Glomerular visceral epithelial cell (primary cell): ENCODE data around the gene B9D2.
A peak's percentile ranks its signal among the peaks of the same experiment; 100 is the strongest.
"Not testable (repeated sequence)": the region's sequence is repeated elsewhere in the genome, so short reads cannot be mapped to it uniquely, and the experiment has no call there.

ENCODE experiments used
- DNase-seq: peaks from one replicate; pipeline ENCODE4 v3.0.0-alpha.2; 2016; ENCODE audit errors: extremely low spot score

B9D2 gene

DNA sequence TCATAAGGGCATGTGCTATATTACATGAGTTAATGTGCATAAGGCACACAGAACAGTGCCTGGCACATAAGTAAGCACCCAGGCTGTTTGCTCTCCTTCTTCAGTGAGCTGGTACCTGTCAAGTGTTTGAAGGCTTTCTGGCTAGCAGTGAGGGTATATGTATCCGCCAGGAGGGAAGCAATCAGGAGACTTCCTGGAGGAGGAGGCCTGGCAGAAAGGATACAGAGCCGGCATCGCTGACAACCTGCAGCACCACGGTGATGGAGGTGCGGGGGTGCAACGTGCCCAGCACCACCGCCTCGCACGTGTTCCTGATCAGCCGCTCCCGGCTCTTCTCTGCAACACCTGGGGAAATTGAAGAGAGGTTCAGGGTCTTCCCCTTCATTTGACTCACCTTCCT lies 27.7 kb upstream of the B9D2 start:
- no peak for DNase-seq

DNA sequence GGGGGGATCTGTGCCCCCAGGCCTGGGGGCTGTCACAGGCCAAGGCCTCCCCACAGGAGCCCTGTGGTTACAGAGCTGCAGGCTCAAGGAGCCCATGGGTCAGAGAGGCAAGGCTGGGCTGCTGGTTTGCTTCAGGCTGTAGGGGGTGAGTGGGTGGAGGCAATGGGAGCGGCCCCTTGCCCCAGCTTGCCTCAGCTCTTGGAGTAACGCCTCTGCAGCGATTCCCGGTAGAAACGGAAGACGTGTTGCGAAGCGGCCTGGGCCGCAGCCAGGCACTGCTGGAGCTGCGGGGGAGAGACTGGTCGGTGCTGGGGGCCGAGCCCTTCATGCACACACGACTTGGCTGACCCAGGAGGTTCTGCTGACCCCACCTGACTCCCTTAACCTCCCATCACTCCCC lies 22.5 kb upstream of the B9D2 start:
- DNase-seq, result no peak

DNA sequence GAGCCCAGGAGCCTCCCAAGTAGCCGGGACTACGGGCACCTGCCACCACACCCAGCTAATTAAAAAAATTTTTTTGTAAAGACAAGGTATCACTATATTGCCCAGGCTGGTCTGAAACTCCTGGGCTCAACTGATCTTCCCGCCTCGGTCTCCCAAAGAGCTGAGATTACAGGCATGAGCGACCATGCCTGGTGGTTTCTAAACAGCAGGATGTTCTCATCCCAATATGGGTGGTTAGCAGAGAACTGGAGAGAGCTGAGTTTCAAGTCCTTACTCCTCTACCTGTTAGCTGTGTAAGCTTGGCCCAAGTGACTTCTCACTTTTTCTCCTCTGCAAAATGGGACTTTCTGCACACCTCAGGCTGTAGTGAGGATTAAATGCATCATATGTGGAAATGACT lies 20.4 kb upstream of the B9D2 start:
- DNase-seq, result peak; percentile 52

DNA sequence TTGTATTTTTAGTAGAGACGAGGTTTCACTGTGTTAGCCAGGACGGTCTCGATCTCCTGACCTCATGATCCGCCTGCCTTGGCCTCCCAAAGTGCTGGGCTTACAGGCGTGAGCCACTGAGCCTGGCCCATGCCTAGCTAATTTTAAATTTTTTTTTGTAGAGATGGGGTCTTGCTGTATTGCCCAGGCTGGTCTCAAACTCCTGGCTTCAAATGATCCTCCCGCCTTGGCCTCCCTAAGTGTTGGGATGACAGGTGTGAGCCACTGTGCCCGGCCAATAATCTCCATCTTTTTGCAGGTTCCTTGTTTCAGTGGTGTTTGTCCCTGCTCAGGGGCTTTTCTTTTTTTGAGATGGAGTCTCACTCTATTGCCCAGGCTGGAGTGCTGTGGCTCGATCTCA lies 17.6 kb upstream of the B9D2 start:
- not testable (repeated sequence) for DNase-seq

DNA sequence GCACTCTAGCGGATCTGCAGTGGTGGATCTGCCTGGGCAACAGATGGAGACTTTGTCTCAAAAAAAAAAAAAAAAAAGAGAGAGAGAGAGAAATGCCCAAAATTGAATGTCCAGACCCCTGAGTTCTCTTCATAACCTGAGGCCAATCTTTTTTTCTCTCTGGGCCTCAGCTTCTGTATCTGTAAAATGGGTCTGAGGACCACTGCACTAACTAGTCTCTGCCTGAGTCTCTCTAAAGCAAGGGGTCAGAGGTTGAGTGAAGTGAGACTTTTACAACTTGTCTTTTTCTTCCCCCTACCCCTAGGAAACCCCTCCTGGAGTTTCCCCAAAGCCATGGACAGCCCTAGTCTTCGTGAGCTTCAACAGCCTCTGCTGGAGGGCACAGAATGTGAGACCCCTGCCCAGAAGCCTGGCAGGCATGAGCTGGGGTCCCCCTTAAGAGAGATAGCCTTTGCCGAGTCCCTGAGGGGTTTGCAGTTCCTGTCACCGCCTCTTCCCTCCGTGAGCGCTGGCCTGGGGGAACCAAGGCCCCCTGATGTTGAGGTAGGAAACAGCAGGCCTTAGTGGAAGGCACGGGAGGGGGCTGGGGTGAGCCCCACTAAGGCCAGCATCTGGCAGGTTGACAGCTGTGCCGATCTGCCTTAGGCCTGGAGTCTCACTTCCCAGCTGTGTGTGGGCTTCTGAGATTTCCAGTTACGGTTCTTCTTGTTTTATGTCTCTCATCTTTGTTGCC lies 14.2 kb upstream of the B9D2 start:
- no peak for DNase-seq

DNA sequence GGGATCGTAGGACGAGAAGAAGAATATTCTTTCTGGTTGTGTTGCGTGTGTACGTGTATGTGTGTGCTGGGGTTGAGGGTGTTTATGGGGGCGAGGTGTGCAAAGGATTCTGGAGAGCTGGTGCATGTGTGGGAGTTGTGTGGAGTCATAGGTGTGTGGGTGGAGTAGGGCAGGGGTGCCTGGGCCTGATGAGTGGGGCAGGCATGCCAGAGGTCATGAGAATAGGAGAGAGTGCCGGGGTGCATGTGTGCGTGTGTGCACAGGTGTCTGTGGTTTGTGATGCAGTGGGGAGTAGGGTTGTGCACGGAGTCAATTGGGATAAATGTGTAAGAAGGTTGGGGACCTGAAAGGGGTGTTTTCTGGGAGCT lies 13.0 kb upstream of the B9D2 start:
- no peak for DNase-seq

DNA sequence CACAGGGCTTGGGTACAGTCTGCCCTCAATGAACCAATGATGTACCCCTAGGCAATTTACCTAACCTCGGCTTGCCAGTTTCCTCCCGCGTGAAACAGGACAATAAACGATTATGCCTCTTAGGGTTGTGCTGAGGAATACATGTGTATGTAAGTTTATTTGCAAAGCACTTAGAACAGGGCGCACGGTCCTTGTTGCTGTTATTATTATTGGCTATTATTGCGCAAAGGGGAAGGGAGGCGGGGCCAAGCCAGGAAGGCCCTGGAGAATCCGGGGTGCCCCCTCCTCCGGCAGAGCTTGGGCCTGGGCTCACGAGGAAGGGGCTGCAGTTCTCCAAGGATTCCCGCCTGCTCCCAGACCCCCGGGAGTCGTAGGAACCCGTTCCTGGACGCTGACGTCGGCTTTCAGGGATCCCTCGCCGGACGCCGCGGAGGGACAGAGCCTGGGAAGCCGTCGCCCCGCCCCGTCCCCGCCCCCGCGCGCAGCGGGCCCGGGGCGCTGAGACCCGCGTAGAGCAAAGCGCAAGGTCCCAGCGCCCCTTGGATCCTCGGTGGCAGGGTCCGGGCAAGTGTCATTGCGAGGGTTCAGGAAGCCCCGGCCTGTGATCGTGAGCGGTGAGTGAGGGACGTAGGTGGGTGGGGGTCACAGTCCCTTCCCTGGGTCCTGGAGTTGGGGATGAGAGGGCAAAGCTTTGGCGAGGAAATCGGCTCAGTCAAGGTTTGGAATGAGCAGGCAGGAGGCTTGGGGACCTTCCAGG lies 12.5 kb upstream of the B9D2 start, which contains the start of gene TMEM91:
Gene TMEM91 (plus strand): TSS at position 293 of the 757 bp plus-strand sequence. CDS start 1,777 bp downstream, outside the sequence.
- DNase-seq, result no peak

DNA sequence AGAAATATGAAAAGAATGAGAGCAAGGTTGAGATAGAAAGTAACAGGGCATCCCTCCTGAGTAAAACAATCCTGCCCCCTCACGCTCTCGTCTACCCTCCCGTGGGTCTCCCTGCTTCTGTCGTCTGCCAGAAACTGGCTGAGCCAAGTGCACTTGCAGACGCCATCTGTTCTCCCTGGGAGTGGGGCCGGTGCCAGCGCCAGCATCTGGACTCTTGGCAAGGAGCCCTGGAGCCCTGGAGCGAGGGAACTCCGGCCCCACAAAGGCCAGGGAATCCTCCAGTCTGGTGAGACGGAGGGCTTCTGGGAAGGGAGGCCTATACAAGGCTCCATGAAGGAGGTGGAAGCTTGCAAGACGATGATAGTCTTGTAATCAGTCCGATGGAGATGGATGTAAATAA lies 10.0 kb upstream of the B9D2 start:
- peak; percentile 48 for DNase-seq

DNA sequence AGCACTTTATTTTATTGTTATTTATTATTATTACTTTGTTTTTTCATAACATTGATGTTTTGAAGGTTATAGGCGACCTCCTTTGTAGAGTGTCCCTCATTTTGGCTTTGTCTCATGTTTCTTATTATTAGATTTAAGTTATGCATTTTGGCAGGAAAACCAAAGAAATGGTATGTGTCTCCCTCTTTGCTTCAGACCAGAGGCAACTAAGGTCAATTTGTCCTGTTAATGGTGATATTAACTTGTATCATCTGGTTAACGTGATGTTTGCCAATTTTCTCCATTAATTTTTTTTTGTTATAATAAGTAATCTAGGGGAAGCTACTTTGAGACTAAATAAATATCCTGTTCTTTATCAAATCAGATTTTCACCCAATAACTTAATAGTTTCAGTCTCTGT lies 8.6 kb upstream of the B9D2 start:
- no peak for DNase-seq

DNA sequence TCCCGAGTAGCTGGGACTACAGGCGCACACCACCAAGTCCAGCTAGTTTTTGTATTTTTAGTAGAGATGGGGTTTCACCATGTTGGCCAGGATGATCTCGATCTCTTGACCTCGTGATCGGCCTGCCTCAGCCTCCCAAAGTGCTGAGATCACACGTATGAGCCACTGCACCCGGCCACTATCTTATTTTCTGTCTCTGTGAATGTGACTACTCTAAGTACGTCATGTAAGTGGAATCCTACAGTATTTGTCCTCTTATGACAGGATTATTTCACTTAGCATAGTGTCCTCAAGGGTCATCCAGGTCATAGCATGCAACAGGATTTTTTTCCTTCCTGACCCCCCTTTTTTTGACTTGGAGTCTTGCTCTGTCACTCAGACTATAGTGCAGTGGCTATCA lies 7.6 kb upstream of the B9D2 start:
- DNase-seq, result no peak

DNA sequence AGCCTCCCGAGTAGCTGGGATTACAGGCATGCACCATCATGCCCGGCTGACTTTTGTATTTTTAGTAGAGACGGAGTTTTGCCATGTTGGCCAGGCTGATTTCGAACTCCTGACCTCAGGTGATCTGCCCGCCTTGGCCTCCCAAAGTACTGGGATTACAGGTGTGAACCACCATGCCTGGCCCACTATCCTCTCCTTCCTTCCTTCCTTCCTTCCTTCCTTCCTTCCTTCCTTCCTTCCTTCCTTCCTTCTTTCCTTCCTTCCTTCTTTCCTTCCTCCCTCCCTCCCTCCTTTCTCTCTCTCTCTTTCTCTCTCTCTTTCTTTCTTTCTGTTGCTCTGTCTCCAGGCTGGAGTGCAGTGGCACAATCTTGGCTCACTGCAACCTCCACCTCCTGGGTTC lies 7.2 kb upstream of the B9D2 start:
- not testable (repeated sequence) for DNase-seq

DNA sequence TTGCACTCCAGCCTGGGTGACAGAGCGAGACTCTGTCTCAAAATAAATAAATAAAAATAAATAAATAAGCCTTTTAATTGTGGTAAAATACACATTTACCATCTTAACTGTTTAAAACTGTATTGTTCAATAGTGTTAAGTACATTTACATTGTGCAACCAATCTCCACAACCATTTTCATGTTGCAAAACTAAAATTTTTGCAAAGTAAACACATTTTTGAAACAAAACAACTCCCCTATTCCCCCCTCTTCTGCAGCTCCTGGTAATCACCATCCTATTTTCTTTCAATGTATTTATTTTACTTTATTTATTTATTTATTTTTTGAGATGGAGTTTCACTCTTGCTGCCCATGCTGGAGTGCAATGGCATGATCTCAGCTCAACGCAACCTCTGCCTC lies 5.8 kb upstream of the B9D2 start:
- DNase-seq, result no peak

DNA sequence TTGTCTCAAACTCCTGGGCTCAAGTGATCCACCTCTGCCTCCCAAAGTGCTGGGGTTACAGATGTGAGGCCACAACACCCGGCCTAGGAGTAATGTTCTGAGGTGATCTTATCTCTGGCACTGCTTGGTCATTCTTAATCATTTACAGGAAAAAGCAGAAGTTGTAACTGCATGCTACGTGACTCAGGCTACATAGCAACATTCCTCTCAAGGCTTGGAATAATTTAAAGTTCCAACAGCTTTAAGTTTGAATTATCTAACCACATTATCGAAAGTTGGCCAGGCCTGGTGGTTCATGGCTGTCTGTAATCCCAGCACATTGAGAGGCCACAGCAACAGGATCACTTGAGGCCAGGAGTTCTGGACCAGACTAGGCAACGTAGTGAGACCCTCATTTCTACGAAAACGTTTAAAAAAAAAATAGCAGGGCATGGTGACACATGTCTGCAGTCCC lies 3.9 kb upstream of the B9D2 start:
- DNase-seq, result peak; percentile 86

DNA sequence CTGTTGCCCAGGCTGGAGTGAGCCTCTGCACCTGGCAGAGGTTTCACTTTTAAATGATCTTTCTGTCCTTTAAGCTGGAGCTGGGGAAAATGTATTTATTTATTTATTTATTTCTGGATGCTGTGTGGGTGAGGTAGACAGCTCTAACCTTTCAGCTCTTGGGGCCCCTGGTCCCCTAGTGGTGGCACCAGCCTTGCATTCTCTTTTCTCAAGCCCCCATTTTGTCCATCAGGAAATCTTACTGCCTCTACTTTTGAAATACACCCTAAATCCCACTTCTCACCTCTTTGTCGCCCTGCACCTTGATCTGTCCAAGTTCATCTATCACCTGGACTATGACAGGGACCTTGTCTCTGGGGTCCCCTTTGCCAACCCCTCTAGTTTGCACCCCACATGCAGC lies 2.1 kb upstream of the B9D2 start:
- DNase-seq, result peak; percentile 28

DNA sequence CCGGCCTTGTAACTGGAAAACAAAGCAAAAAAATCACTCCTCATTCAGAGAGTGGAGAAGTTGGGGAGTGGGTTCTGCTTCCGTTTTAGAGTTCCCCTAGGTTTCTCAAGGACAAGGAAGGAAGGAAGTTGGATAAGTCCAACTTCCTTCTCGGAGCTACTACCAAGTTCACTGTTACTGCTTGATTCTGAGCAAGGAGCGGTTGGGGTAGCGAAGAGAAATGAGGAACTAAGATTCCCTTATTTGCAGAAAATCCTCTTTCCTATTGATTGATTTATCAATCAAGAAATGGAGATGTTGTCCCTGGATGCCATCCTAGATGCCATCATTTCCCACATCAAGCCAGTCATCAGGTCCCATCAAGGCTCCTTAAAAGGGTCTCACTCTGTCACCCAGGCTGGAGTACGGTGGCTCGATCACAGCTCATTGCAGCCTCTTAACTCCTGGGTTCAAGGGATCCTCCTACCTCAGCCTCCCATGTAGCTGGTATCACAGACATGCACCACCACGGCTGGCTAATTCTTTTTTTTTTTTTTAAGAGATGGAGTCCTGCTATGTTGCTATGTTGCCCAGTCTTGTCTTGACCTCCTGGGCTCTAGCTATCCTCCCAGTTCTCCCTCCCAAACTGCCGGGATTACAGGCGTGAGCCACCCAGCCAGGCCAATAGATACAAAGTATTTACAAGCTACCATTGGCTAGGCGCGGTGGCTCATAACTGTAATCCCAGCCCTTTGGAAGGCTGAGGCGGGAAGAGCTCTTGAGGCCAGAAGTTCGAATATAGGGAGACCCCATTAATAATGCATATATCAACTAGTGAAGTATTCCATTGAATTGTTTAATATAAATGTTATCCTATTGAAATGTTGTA lies 809 bp upstream of the B9D2 start:
- no peak for DNase-seq

DNA sequence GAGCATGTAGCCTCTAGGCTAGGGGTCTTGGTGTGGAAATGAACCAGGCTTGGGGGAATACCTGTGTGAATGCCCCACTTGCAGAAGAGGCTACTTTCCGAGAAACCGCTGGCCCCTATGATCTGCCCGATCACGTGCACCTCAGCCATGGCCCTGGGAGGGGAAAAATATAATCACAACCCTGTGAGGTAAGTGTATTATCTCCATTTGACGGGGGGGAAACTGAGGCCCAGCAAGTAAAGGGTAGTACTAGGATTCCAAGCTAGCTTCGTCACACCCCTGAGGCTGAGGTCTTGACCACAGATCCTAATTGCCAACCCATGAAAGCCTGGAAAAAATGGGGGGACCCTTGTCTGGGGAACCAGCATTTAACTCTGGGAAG lies 587 bp downstream of the B9D2 start:
- no peak for DNase-seq

DNA sequence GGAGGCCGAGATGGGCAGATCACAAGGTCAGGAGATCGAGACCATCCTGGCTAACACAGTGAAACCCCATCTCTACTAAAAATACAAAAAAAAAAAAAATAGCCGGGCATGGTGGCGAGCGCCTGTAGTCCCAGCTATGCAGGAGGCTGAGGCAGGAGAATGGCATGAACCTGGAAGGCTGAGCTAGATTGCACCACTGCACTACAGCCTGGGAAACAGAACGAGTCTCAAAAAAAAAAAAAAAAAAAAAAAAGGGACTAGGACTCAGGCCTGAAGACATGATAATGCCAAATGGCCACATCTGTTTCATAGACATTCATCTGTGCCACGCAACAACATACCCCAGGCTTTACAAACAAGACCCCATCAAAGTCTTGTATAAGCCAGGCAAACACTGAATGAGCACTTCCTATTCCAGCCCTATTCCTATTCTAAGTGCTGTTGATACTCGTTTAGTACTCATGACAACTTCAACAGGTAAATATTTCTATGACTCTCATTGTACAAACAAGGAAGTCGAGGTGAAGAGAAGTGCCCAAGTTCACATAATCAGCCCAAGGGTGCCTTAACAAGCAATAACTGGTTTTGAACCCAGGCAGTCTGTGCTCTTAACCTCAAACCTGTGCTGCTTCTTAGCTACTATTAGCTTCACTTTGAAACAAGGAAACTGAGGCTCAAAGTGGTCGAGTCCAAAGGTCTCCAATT lies 1.7 kb downstream of the B9D2 start:
- DNase-seq, result no peak

DNA sequence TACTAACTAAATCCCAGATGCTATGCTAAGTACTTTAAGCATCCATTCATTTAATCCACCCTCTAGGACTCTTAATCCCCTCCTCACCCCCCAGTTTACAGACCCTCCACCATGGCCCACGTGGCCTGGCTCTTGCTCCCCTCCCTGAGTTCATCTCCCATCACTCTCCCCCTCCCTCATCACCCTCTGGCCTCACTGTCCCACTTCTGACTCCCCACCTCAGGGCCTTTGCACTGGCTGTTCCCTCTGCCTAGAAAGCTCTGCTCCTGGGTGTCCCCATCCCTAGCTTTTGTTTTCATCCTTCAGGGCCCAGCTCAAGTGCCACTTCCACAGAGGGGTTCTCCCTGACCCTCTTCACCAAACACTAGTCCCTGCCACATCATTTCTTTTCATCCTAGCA lies 4.2 kb downstream of the B9D2 start:
- no peak for DNase-seq

DNA sequence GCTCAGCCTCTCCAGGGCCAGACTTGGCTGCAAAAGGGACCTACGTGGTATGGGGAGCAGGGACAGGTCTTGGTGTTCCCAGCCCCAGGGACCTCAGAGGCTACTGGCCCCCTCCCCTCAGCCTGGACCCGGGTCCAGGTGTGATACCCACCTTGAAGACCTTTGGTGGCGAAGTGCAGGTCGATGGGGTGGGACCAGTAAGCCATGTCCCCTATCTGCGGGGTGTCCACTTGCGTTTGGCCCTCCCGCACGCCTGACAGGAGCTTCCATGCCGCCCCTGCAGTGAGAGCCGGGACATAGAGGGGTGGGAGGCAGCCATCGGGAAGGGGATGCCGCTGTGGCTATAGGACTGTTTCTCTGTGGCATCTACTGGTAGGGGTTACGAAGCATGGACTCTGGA lies 6.2 kb downstream of the B9D2 start:
- DNase-seq, result no peak

DNA sequence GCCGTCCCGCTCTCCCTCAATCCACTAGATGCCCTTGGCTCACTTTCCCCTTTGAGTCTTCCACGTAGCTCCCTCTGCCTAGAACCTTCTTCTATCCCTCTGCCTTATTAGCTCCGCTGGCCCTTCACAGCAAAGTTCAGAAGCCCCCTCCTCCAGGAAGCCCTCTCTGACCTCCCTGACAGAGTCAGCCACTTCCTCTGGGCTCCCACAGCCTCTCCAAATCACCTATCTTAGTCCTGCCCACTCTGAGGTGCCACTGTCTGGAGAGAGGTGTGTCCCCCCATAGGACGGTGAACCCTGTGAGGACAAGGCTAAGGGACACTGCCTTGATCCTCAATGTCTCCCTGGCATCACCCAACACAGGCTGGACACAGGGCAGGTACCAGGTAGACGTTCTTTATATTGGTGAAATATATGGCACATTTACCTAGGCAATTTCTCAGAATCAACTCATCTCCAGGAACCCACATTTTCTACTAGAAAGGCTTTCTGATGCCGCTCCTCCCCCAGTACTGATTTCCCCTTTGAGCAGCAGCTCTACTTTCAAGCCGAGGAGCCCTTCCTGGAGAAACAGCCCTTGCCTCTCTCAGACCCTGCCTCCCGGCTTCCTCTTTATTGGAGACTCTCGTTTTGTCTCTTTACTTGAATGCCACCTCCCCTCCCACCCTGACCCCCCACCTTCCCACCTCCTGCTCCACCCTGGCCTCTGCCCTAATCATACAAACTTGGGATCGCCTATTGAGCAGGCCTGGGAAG lies 6.8 kb downstream of the B9D2 start:
- no peak for DNase-seq

DNA sequence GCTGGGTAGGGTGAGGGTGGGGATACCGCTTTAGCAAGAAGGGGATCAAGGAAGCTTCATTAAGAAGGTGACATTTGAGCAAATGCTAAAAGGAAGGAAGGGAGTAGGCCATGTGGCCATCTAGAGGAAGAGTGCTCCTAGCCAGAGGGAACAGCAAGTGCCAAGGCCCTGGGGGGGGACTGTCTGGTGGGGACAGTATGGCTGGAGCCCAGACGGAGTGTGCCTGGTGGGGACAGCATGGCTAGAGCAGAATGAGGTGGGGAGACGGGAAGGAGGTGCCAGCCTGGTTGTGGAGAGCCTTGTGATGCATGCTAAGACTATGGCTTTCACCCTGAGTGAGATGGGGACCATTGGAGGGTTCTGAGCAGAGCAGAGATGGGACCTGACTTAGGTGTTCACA lies 8.1 kb downstream of the B9D2 start:
- DNase-seq, result no peak
